ENCODE results near the gene EPHB1. TPM values are rescaled to one million over a fixed set of nuclear protein-coding genes. Genes with fewer than 3 reads are reported as not detected.

The EPHB1 gene
- polyA plus RNA-seq, 3 donors from 2014 or later = 0.45 to 1.7 (median 0.48) TPM

GRCh38 chr3:134827213-134827612, 32.2 kb downstream of the EPHB1 start:
- H3K4me1 Mint-ChIP-seq = no peaks in the 10 kb centered on the region
- H3K27ac Mint-ChIP-seq = no peak overlapping the region
- H3K9me3 Mint-ChIP-seq = peaks cover 0 to 3% (median 0%) of the 10 kb centered on the region in 6 donors

GRCh38 chr3:134829721-134830120, 34.7 kb downstream of the EPHB1 start:
- Mint-ChIP-seq H3K4me3 (no peak overlapping the region), H3K36me3 (no peaks in the 10 kb centered on the region), H3K9me3 (peaks cover 0 to 3% (median 0%) of the 10 kb centered on the region in 6 donors), H3K27me3 (ENCODE audit: low read depth in 3 of 3) (peaks cover 0 to 4% (median 1%) of the 10 kb centered on the region in 3 donors), H3K4me1 (no peaks in the 10 kb centered on the region), H3K27ac (no peak overlapping the region)
- DNase-seq = no peak

More at GRCh38 chr3:134827213-134827612, 32.2 kb downstream of the EPHB1 start:
- DNase-seq = no peak
- no peak overlapping the region for H3K4me3 Mint-ChIP-seq
- H3K36me3 Mint-ChIP-seq = no peaks in the 10 kb centered on the region
- H3K27me3 Mint-ChIP-seq (ENCODE audit: low read depth in 3 of 3) = peaks cover 0 to 6% (median 4%) of the 10 kb centered on the region in 3 donors

GRCh38 chr3:134832585-134832984, 37.5 kb downstream of the EPHB1 start:
- no peaks in the 10 kb centered on the region for H3K9me3 Mint-ChIP-seq
- H3K27me3 Mint-ChIP-seq (ENCODE audit: low read depth in 3 of 3) = peaks cover 0 to 1% (median 0%) of the 10 kb centered on the region in 3 donors
- H3K4me3 Mint-ChIP-seq = no peak overlapping the region
- H3K36me3 Mint-ChIP-seq = no peaks in the 10 kb centered on the region
- DNase-seq = no peak
- no peak overlapping the region for H3K27ac Mint-ChIP-seq
- no peaks in the 10 kb centered on the region for H3K4me1 Mint-ChIP-seq

- Mint-ChIP-seq H3K9me3 (no peaks in the 10 kb centered on the region), H3K4me1 (no peaks in the 10 kb centered on the region), H3K36me3 (no peaks in the 10 kb centered on the region), H3K27me3 (ENCODE audit: low read depth in 3 of 3) (peaks cover 0 to 1% (median 0%) of the 10 kb centered on the region in 3 donors), H3K4me3 (no peak overlapping the region), H3K27ac (no peak overlapping the region)
- no peak for DNase-seq
Measured at GRCh38 chr3:134833453-134834163, 38.5 kb downstream of the EPHB1 start.

GRCh38 chr3:134836921-134837320, 41.9 kb downstream of the EPHB1 start:
- Mint-ChIP-seq H3K36me3 (no peaks in the 10 kb centered on the region), H3K9me3 (peaks cover 0 to 5% (median 0%) of the 10 kb centered on the region in 6 donors), H3K27me3 (ENCODE audit: low read depth in 3 of 3) (peaks cover 0 to 1% (median 0%) of the 10 kb centered on the region in 3 donors), H3K27ac (no peak overlapping the region), H3K4me3 (no peak overlapping the region), H3K4me1 (no peaks in the 10 kb centered on the region)
- no peak for DNase-seq

- Mint-ChIP-seq H3K9me3 (peaks cover 0 to 11% (median 5%) of the 10 kb centered on the region in 6 donors), H3K27ac (no peak overlapping the region), H3K4me1 (no peaks in the 10 kb centered on the region), H3K36me3 (no peaks in the 10 kb centered on the region), H3K27me3 (ENCODE audit: low read depth in 3 of 3) (no peaks in the 10 kb centered on the region), H3K4me3 (no peak overlapping the region)
- no peak for DNase-seq
Measured at GRCh38 chr3:134838599-134838998, 43.5 kb downstream of the EPHB1 start.

- H3K4me3 Mint-ChIP-seq = no peak overlapping the region
- no peaks in the 10 kb centered on the region for H3K4me1 Mint-ChIP-seq
- no peak overlapping the region for H3K27ac Mint-ChIP-seq
- DNase-seq = no peak
- no peaks in the 10 kb centered on the region for H3K27me3 Mint-ChIP-seq (ENCODE audit: low read depth in 3 of 3)
- H3K9me3 Mint-ChIP-seq = peaks cover 2 to 19% (median 6%) of the 10 kb centered on the region in 6 donors
- no peaks in the 10 kb centered on the region for H3K36me3 Mint-ChIP-seq
Measured at GRCh38 chr3:134839422-134839821, 44.4 kb downstream of the EPHB1 start.

- H3K27ac Mint-ChIP-seq = no peak overlapping the region
- no peaks in the 10 kb centered on the region for H3K36me3 Mint-ChIP-seq
- H3K27me3 Mint-ChIP-seq (ENCODE audit: low read depth in 3 of 3) = peaks cover 0 to 4% (median 0%) of the 10 kb centered on the region in 3 donors
- H3K4me3 Mint-ChIP-seq = no peak overlapping the region
- H3K9me3 Mint-ChIP-seq = peaks cover 4 to 20% (median 7%) of the 10 kb centered on the region in 6 donors
- no peaks in the 10 kb centered on the region for H3K4me1 Mint-ChIP-seq
- DNase-seq = no peak
Measured at GRCh38 chr3:134839990-134840389, 44.9 kb downstream of the EPHB1 start.

- H3K9me3 Mint-ChIP-seq = peaks cover 4 to 20% (median 7%) of the 10 kb centered on the region in 6 donors
- no peaks in the 10 kb centered on the region for H3K4me1 Mint-ChIP-seq
- DNase-seq = no peak
- peaks cover 0 to 4% (median 0%) of the 10 kb centered on the region in 3 donors for H3K27me3 Mint-ChIP-seq (ENCODE audit: low read depth in 3 of 3)
- H3K36me3 Mint-ChIP-seq = no peaks in the 10 kb centered on the region
- no peak overlapping the region for H3K4me3 Mint-ChIP-seq
- no peak overlapping the region for H3K27ac Mint-ChIP-seq
Measured at GRCh38 chr3:134840459-134840858, 45.4 kb downstream of the EPHB1 start.

GRCh38 chr3:134846084-134846483, 51.0 kb downstream of the EPHB1 start:
- Mint-ChIP-seq H3K36me3 (no peaks in the 10 kb centered on the region), H3K27ac (no peak overlapping the region), H3K27me3 (ENCODE audit: low read depth in 3 of 3) (peaks cover 2 to 4% (median 2%) of the 10 kb centered on the region in 3 donors), H3K4me3 (no peak overlapping the region), H3K9me3 (peaks cover 4 to 16% (median 9%) of the 10 kb centered on the region in 6 donors), H3K4me1 (no peaks in the 10 kb centered on the region)
- DNase-seq = no peak

GRCh38 chr3:134846911-134847317, 51.9 kb downstream of the EPHB1 start:
- Mint-ChIP-seq H3K36me3 (no peaks in the 10 kb centered on the region), H3K27me3 (ENCODE audit: low read depth in 3 of 3) (peaks cover 2 to 4% (median 2%) of the 10 kb centered on the region in 3 donors), H3K4me3 (no peak overlapping the region), H3K27ac (no peak overlapping the region), H3K4me1 (no peaks in the 10 kb centered on the region), H3K9me3 (peaks cover 4 to 16% (median 9%) of the 10 kb centered on the region in 6 donors)
- no peak for DNase-seq

GRCh38 chr3:134847349-134847748, 52.3 kb downstream of the EPHB1 start:
- peaks cover 0 to 2% of the 10 kb centered on the region in 2 donors for H3K4me1 Mint-ChIP-seq
- no peaks in the 10 kb centered on the region for H3K36me3 Mint-ChIP-seq
- no peak overlapping the region for H3K4me3 Mint-ChIP-seq
- DNase-seq = no peak
- no peak overlapping the region for H3K27ac Mint-ChIP-seq
- peaks cover 4 to 16% (median 8%) of the 10 kb centered on the region in 6 donors for H3K9me3 Mint-ChIP-seq
- H3K27me3 Mint-ChIP-seq (ENCODE audit: low read depth in 3 of 3) = peaks cover 2 to 4% (median 2%) of the 10 kb centered on the region in 3 donors

- no peak for DNase-seq
- H3K4me3 Mint-ChIP-seq = no peak overlapping the region
- H3K27ac Mint-ChIP-seq = no peak overlapping the region
- peaks cover 3 to 12% of the 10 kb centered on the region in 2 donors for H3K4me1 Mint-ChIP-seq
- peaks cover 0 to 3% (median 1%) of the 10 kb centered on the region in 6 donors for H3K9me3 Mint-ChIP-seq
- H3K36me3 Mint-ChIP-seq = no peaks in the 10 kb centered on the region
- peaks cover 2 to 4% (median 2%) of the 10 kb centered on the region in 3 donors for H3K27me3 Mint-ChIP-seq (ENCODE audit: low read depth in 3 of 3)
Measured at GRCh38 chr3:134849561-134849960, 54.5 kb downstream of the EPHB1 start.

- H3K4me1 Mint-ChIP-seq = peaks cover 3 to 12% of the 10 kb centered on the region in 2 donors
- no peak for DNase-seq
- no peak overlapping the region for H3K4me3 Mint-ChIP-seq
- H3K36me3 Mint-ChIP-seq = no peaks in the 10 kb centered on the region
- no peak overlapping the region for H3K27ac Mint-ChIP-seq
- peaks cover 0 to under 1% (median 0%) of the 10 kb centered on the region in 6 donors for H3K9me3 Mint-ChIP-seq
- H3K27me3 Mint-ChIP-seq (ENCODE audit: low read depth in 3 of 3) = peaks cover 2% of the 10 kb centered on the region in 3 donors
Measured at GRCh38 chr3:134850761-134851160, 55.7 kb downstream of the EPHB1 start.

All from immature natural killer cell (primary cell).